Erythroblast (primary cell): ENCODE measurements around the gene CTCF.

Source experiments
- GATA1 ChIP-seq: IDR thresholded peaks from 2 replicates; pipeline ENCODE4 v1.6.1; 2011; ENCODE audit warnings: low read depth, mild to moderate bottlenecking, control low read depth, low read length, moderate library complexity
- POLR2A ChIP-seq: IDR thresholded peaks from 2 replicates; pipeline ENCODE4 v1.6.1; 2011; ENCODE audit warnings: mild to moderate bottlenecking, low read length

DNA sequence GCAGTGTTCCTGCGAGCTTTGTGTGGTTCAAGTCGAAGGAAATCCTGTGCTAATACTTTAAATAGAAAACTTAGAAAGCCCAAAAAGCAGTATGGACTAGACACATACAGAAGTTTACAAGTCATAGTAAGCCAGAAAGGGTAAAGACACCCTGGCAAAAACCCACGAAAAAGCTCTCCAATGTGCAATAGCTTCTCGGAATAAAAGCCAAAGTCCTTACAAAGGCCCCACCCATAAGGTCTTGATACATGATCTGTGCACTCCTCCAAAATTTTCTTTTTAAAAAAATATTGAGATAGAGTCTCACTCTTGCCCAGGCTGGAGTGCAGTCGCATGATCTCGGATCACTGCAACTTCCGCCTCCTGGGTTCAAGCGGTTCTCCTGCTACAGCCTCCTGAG, 114.6 kb downstream of the CTCF start:
- TF ChIP-seq POLR2A (no peak), GATA1 (no peak)
